Brain microvascular endothelial cell (primary cell): Measurements from ENCODE around the gene SOWAHB.

Experiments used
- DNase-seq: peaks from one replicate; pipeline ENCODE4 v3.0.0-alpha.2; 2020
- H3K27ac ChIP-seq: fragments of 250-450 bp; sonication (Bioruptor Pico); 2 replicates; pipeline ENCODE4 v1.5.1; 2020; ENCODE audit warnings: mild to moderate bottlenecking, moderate library complexity
- H3K27me3 ChIP-seq: fragments of 250-450 bp; sonication (Bioruptor Pico); replicated peaks from 2 replicates; pipeline ENCODE4 v1.5.1; 2020; ENCODE audit warnings: mild to moderate bottlenecking
- H3K36me3 ChIP-seq: fragments of 250-450 bp; sonication (Bioruptor Pico); replicated peaks from 2 replicates; pipeline ENCODE4 v1.5.1; 2020; ENCODE audit warnings: mild to moderate bottlenecking
- H3K4me3 ChIP-seq: 2 replicates; pipeline ENCODE4 v1.5.1; 2011; ENCODE audit warnings: low read depth, mild to moderate bottlenecking, control low read depth, low read length, moderate library complexity
- in situ Hi-C: cut with HindIII; loops from 2 replicates; pipeline ENCODE4 v1.10.0; 2017; ENCODE audit warnings: low sequenced_read_pairs, low pct_ligation_motif_present
- TF ChIP-seq, protein P1 (sequence below): IDR thresholded peaks from 2 replicates; pipeline ENCODE4 v1.5.1; 2011; ENCODE audit warnings: low read depth, mild to moderate bottlenecking, moderate library complexity, low read length, control low read depth, inconsistent platforms; ENCODE audit errors: missing control alignments

SOWAHB gene

DNA sequence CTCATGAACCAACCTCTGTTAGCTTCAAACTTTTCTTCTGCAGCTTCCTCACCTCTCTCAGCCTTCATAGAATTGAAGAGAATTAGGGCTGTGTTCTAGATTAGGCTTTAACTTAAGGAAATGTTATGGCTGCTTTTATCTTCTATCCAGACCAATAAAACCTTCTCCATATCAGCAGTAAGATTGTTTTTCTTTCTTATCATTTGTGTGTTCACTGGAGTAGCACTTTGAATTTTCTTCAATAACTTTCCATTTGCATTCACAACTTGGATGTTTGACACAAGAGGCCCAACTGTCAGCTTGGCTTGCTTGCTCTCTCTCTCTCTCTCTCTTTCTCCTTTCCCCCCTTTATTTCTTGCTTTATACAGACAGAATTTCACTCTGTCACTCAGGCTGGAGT, 22.8 kb upstream of the SOWAHB start:
- TF ChIP-seq, protein P1, sequence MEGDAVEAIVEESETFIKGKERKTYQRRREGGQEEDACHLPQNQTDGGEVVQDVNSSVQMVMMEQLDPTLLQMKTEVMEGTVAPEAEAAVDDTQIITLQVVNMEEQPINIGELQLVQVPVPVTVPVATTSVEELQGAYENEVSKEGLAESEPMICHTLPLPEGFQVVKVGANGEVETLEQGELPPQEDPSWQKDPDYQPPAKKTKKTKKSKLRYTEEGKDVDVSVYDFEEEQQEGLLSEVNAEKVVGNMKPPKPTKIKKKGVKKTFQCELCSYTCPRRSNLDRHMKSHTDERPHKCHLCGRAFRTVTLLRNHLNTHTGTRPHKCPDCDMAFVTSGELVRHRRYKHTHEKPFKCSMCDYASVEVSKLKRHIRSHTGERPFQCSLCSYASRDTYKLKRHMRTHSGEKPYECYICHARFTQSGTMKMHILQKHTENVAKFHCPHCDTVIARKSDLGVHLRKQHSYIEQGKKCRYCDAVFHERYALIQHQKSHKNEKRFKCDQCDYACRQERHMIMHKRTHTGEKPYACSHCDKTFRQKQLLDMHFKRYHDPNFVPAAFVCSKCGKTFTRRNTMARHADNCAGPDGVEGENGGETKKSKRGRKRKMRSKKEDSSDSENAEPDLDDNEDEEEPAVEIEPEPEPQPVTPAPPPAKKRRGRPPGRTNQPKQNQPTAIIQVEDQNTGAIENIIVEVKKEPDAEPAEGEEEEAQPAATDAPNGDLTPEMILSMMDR: no peak
- no peak overlapping the region for H3K4me3 ChIP-seq
- no peak overlapping the region for H3K27ac ChIP-seq
- DNase-seq: no peak
- no peaks in the 10 kb centered on the region for H3K27me3 ChIP-seq
- in situ Hi-C loops: no loop called here
- H3K36me3 ChIP-seq: no peaks in the 10 kb centered on the region

GRCh38 chr4:76909711-76910110, 11.8 kb upstream of the SOWAHB start:
- in situ Hi-C loops: no loop called here
- H3K4me3 ChIP-seq: no peak overlapping the region
- H3K36me3 ChIP-seq: no peaks in the 10 kb centered on the region
- H3K27me3 ChIP-seq: no peaks in the 10 kb centered on the region
- TF ChIP-seq, protein P1: no peak
- DNase-seq: no peak
- no peak overlapping the region for H3K27ac ChIP-seq

DNA sequence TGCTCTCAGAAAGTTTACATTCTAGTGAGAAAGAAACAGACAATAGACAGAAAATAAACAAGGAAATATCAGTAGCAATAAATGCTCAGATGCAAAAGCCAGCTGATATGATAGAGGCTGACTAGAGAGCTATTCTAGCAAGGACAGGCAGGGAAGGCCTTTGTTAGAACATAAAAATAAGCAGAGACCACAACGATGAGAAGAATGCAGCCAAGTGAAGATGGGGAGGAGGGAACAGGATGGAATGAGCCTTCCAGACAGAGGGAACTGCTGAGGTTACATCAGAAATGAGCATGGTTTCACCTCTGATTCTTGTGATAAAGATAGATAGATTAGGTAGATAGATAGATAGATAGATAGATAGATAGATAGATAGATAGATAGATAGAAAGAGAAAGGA, 7.6 kb upstream of the SOWAHB start:
- H3K36me3 ChIP-seq: no peaks in the 10 kb centered on the region
- H3K4me3 ChIP-seq: no peak overlapping the region
- H3K27me3 ChIP-seq: no peaks in the 10 kb centered on the region
- H3K27ac ChIP-seq: peak overlapping the region; percentile 11
- DNase-seq: peak; percentile 83
- TF ChIP-seq, protein P1: no peak
- in situ Hi-C loops: no loop called here

DNA sequence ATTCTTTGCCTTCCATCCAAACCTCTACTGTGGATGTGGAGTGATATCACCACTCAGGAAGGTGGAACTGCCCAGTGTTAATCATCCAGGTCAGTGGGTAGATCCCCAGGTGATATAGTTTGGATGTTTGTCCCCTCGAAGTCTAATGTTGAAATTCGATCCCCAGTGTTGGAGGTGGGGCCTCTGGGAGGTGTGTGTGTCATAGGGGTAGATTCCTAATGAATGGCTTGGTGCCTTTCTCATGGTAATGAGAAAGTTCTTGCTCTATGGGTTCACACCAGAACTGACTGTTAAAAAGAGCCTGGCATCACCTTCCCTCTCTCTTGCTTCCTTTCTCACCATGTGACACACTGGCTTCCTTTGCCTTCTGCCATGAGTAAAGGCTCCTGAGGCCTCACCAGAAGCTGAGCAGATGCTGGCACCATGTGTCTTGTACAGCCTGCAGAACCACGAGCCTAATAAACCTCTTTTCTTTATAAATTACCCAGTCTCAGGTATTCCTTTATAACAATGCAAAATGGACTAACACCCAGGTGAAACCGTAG, 6.8 kb upstream of the SOWAHB start:
- no peaks in the 10 kb centered on the region for H3K27me3 ChIP-seq
- in situ Hi-C loops: no loop called here
- TF ChIP-seq, protein P1: no peak
- DNase-seq: no peak
- no peak overlapping the region for H3K27ac ChIP-seq
- H3K36me3 ChIP-seq: no peaks in the 10 kb centered on the region
- H3K4me3 ChIP-seq: no peak overlapping the region

- no peak overlapping the region for H3K27ac ChIP-seq
- in situ Hi-C loops: no loop called here
- H3K4me3 ChIP-seq: no peak overlapping the region
- H3K27me3 ChIP-seq: peaks cover 3% of the 10 kb centered on the region
- TF ChIP-seq, protein P1: no peak
- no peaks in the 10 kb centered on the region for H3K36me3 ChIP-seq
- no peak for DNase-seq
Measured at GRCh38 chr4:76902233-76902890, 4.4 kb upstream of the SOWAHB start.
